ENCODE data around the gene SPATA19.
"Not testable (repeated sequence)": the region's sequence is repeated elsewhere in the genome, so short reads cannot be mapped to it uniquely, and the experiment has no call there.

The SPATA19 gene

GRCh38 chr11:133845413-133845812, at the start of gene SPATA19:
Gene SPATA19, minus strand, starts transcription at chr11:133845513. Its CDS starts 67 bp downstream, at chr11:133845446.
- DNase-seq (ENCODE audit: low read depth), result no peak

GRCh38 chr11:133895061-133895479, 49.8 kb upstream of the SPATA19 start:
- DNase-seq (ENCODE audit: low read depth), result no peak

GRCh38 chr11:133893381-133893780, 48.1 kb upstream of the SPATA19 start:
- DNase-seq (ENCODE audit: low read depth), result no peak

GRCh38 chr11:133892584-133893380, 47.5 kb upstream of the SPATA19 start:
- DNase-seq (ENCODE audit: low read depth), result no peak

GRCh38 chr11:133892126-133892525, 46.8 kb upstream of the SPATA19 start:
- no peak for DNase-seq (ENCODE audit: low read depth)

- DNase-seq (ENCODE audit: low read depth), result no peak
Measured at GRCh38 chr11:133889893-133890292, 44.6 kb upstream of the SPATA19 start.

GRCh38 chr11:133889188-133889587, 43.9 kb upstream of the SPATA19 start:
- DNase-seq (ENCODE audit: low read depth), result no peak

- no peak for DNase-seq (ENCODE audit: low read depth)
Measured at GRCh38 chr11:133887692-133888332, 42.5 kb upstream of the SPATA19 start.

GRCh38 chr11:133886029-133886428, 40.7 kb upstream of the SPATA19 start:
- no peak for DNase-seq (ENCODE audit: low read depth)

- DNase-seq (ENCODE audit: low read depth), result no peak
Measured at GRCh38 chr11:133872160-133872559, 26.8 kb upstream of the SPATA19 start.

- no peak for DNase-seq (ENCODE audit: low read depth)
Measured at GRCh38 chr11:133867456-133867855, 22.1 kb upstream of the SPATA19 start.

GRCh38 chr11:133865466-133865865, 20.2 kb upstream of the SPATA19 start:
- no peak for DNase-seq (ENCODE audit: low read depth)

GRCh38 chr11:133864756-133865155, 19.4 kb upstream of the SPATA19 start:
- no peak for DNase-seq (ENCODE audit: low read depth)

GRCh38 chr11:133860151-133860550, 14.8 kb upstream of the SPATA19 start:
- no peak for DNase-seq (ENCODE audit: low read depth)

GRCh38 chr11:133854330-133854960, 9.1 kb upstream of the SPATA19 start:
- DNase-seq (ENCODE audit: low read depth), result not testable (repeated sequence)

- no peak for DNase-seq (ENCODE audit: low read depth)
Measured at GRCh38 chr11:133844217-133844616, 1.1 kb downstream of the SPATA19 start.

GRCh38 chr11:133843454-133843987, 1.8 kb downstream of the SPATA19 start:
- DNase-seq (ENCODE audit: low read depth), result no peak

GRCh38 chr11:133842730-133843129, 2.6 kb downstream of the SPATA19 start:
- DNase-seq (ENCODE audit: low read depth), result no peak

GRCh38 chr11:133842053-133842452, 3.3 kb downstream of the SPATA19 start:
- no peak for DNase-seq (ENCODE audit: low read depth)

GRCh38 chr11:133841279-133842043, 3.9 kb downstream of the SPATA19 start:
- no peak for DNase-seq (ENCODE audit: low read depth)

- no peak for DNase-seq (ENCODE audit: low read depth)
Measured at GRCh38 chr11:133840479-133840941, 4.8 kb downstream of the SPATA19 start.

All from stimulated activated CD8-positive, alpha-beta memory T cell treated with anti-CD3 and anti-CD28 coated beads, Interleukin-15, amount 100 ng/mL, for 24 hours (primary cell).